ENCODE data around the gene PITPNC1. TPM values are rescaled to one million over a fixed set of nuclear protein-coding genes. Genes with fewer than 3 reads are reported as not detected.
"Not testable (repeated sequence)": the region's sequence is repeated elsewhere in the genome, so short reads cannot be mapped to it uniquely, and the experiment has no call there.

PITPNC1 gene
- total RNA-seq, 2 donors from 2014 or later: 73.9 to 81.9 TPM

GRCh38 chr17:67638871-67639270 lies 261.8 kb downstream of the PITPNC1 start:
- no peak for ATAC-seq

GRCh38 chr17:67639555-67639954 lies 262.5 kb downstream of the PITPNC1 start:
- peaks cover 5 to 7% of the 10 kb centered on the region in 2 donors for H3K4me1 Mint-ChIP-seq (ENCODE audit: low read depth in 2 of 2)
- H3K36me3 Mint-ChIP-seq: peaks cover 5% of the 10 kb centered on the region
- no peaks in the 10 kb centered on the region for H3K9me3 Mint-ChIP-seq
- DNase-seq (ENCODE audit: low spot score) (no peak), ATAC-seq (no peak)
- H3K4me3 Mint-ChIP-seq: no peak overlapping the region
- H3K27me3 Mint-ChIP-seq: no peaks in the 10 kb centered on the region
- H3K27ac Mint-ChIP-seq: peak overlapping the region in 1 of 2 donors; percentile 25

More at GRCh38 chr17:67638871-67639270, 261.8 kb downstream of the PITPNC1 start:
- Mint-ChIP-seq H3K27ac (peak overlapping the region in 1 of 2 donors; percentile 25), H3K9me3 (no peaks in the 10 kb centered on the region), H3K36me3 (peaks cover 11% of the 10 kb centered on the region), H3K27me3 (no peaks in the 10 kb centered on the region), H3K4me1 (ENCODE audit: low read depth in 2 of 2) (peaks cover 9 to 13% of the 10 kb centered on the region in 2 donors), H3K4me3 (no peak overlapping the region)
- no peak for DNase-seq (ENCODE audit: low spot score)

- H3K27ac Mint-ChIP-seq: no peak overlapping the region
- no peaks in the 10 kb centered on the region for H3K9me3 Mint-ChIP-seq
- H3K4me3 Mint-ChIP-seq: no peak overlapping the region
- no peak for DNase-seq (ENCODE audit: low spot score)
- ATAC-seq: no peak
- peaks cover 5% of the 10 kb centered on the region for H3K36me3 Mint-ChIP-seq
- no peaks in the 10 kb centered on the region for H3K27me3 Mint-ChIP-seq
- H3K4me1 Mint-ChIP-seq (ENCODE audit: low read depth in 2 of 2): peaks cover 4 to 7% of the 10 kb centered on the region in 2 donors
Observed at GRCh38 chr17:67639979-67640378, 262.9 kb downstream of the PITPNC1 start.

- DNase-seq (ENCODE audit: low spot score): no peak
- Mint-ChIP-seq H3K36me3 (no peaks in the 10 kb centered on the region), H3K27me3 (no peaks in the 10 kb centered on the region), H3K4me1 (ENCODE audit: low read depth in 2 of 2) (peaks cover 7 to 9% of the 10 kb centered on the region in 2 donors), H3K27ac (peak overlapping the region in 1 of 2 donors; percentile 73), H3K9me3 (no peaks in the 10 kb centered on the region), H3K4me3 (no peak overlapping the region)
- ATAC-seq: no peak
Observed at GRCh38 chr17:67642488-67642887, 265.4 kb downstream of the PITPNC1 start.

GRCh38 chr17:67644061-67644460 lies 267.0 kb downstream of the PITPNC1 start:
- no peaks in the 10 kb centered on the region for H3K36me3 Mint-ChIP-seq
- H3K27me3 Mint-ChIP-seq: no peaks in the 10 kb centered on the region
- ATAC-seq (no peak), DNase-seq (ENCODE audit: low spot score) (no peak)
- H3K9me3 Mint-ChIP-seq: no peaks in the 10 kb centered on the region
- H3K4me3 Mint-ChIP-seq: no peak overlapping the region
- peaks cover 23% of the 10 kb centered on the region in 2 donors for H3K4me1 Mint-ChIP-seq (ENCODE audit: low read depth in 2 of 2)
- peak overlapping the region in 1 of 2 donors; percentile 39 for H3K27ac Mint-ChIP-seq

- not testable (repeated sequence) for ATAC-seq; H3K27ac Mint-ChIP-seq; H3K4me3 Mint-ChIP-seq; H3K36me3 Mint-ChIP-seq; DNase-seq (ENCODE audit: low spot score); H3K9me3 Mint-ChIP-seq; H3K27me3 Mint-ChIP-seq
- H3K4me1 Mint-ChIP-seq (ENCODE audit: low read depth in 2 of 2): peaks cover 26 to 28% of the 10 kb centered on the region in 2 donors
Observed at GRCh38 chr17:67645195-67645594, 268.1 kb downstream of the PITPNC1 start.

GRCh38 chr17:67646472-67646871 lies 269.4 kb downstream of the PITPNC1 start:
- no peak overlapping the region for H3K4me3 Mint-ChIP-seq

GRCh38 chr17:67647482-67647881 lies 270.4 kb downstream of the PITPNC1 start:
- Mint-ChIP-seq H3K27ac (peak overlapping the region; percentile 71 to 72), H3K27me3 (no peaks in the 10 kb centered on the region), H3K4me3 (no peak overlapping the region), H3K36me3 (no peaks in the 10 kb centered on the region), H3K4me1 (ENCODE audit: low read depth in 2 of 2) (peaks cover 30 to 50% of the 10 kb centered on the region in 2 donors), H3K9me3 (no peaks in the 10 kb centered on the region)
- DNase-seq (ENCODE audit: low spot score) (no peak), ATAC-seq (no peak)

More at GRCh38 chr17:67646472-67646871, 269.4 kb downstream of the PITPNC1 start:
- H3K27ac Mint-ChIP-seq: no peak overlapping the region
- no peaks in the 10 kb centered on the region for H3K9me3 Mint-ChIP-seq
- no peak for ATAC-seq
- DNase-seq (ENCODE audit: low spot score): no peak
- H3K27me3 Mint-ChIP-seq: no peaks in the 10 kb centered on the region
- no peaks in the 10 kb centered on the region for H3K36me3 Mint-ChIP-seq
- H3K4me1 Mint-ChIP-seq (ENCODE audit: low read depth in 2 of 2): peaks cover 27 to 40% of the 10 kb centered on the region in 2 donors

GRCh38 chr17:67648032-67648905 lies 271.2 kb downstream of the PITPNC1 start:
- Mint-ChIP-seq H3K4me3 (peak overlapping the region; percentile 4), H3K27ac (peak overlapping the region; percentile 71 to 72), H3K4me1 (ENCODE audit: low read depth in 2 of 2) (peaks cover 38 to 58% of the 10 kb centered on the region in 2 donors)

GRCh38 chr17:67648906-67649295 lies 271.8 kb downstream of the PITPNC1 start:
- ATAC-seq; H3K9me3 Mint-ChIP-seq; H3K36me3 Mint-ChIP-seq; H3K27me3 Mint-ChIP-seq; DNase-seq (ENCODE audit: low spot score): not testable (repeated sequence)
- Mint-ChIP-seq H3K4me3 (peak overlapping the region; percentile 55), H3K4me1 (ENCODE audit: low read depth in 2 of 2) (peaks cover 43 to 65% of the 10 kb centered on the region in 2 donors), H3K27ac (peak overlapping the region; percentile 71 to 72)

More at GRCh38 chr17:67648032-67648905, 271.2 kb downstream of the PITPNC1 start:
- ATAC-seq (peak in 1 of 2 donors; percentile 31), DNase-seq (ENCODE audit: low spot score) (no peak)
- H3K27me3 Mint-ChIP-seq: no peaks in the 10 kb centered on the region
- H3K9me3 Mint-ChIP-seq: no peaks in the 10 kb centered on the region
- H3K36me3 Mint-ChIP-seq: no peaks in the 10 kb centered on the region

GRCh38 chr17:67649891-67650290 lies 272.8 kb downstream of the PITPNC1 start:
- H3K27ac Mint-ChIP-seq: peak overlapping the region; percentile 72 to 96
- ATAC-seq: no peak
- no peaks in the 10 kb centered on the region for H3K27me3 Mint-ChIP-seq
- no peak for DNase-seq (ENCODE audit: low spot score)
- H3K36me3 Mint-ChIP-seq: peaks cover 4% of the 10 kb centered on the region
- H3K4me1 Mint-ChIP-seq (ENCODE audit: low read depth in 2 of 2): peaks cover 51 to 69% of the 10 kb centered on the region in 2 donors
- H3K4me3 Mint-ChIP-seq: peak overlapping the region; percentile 76
- H3K9me3 Mint-ChIP-seq: no peaks in the 10 kb centered on the region

GRCh38 chr17:67651218-67651579 lies 274.1 kb downstream of the PITPNC1 start:
- Mint-ChIP-seq H3K4me1 (ENCODE audit: low read depth in 2 of 2) (peaks cover 58 to 77% of the 10 kb centered on the region in 2 donors), H3K27ac (peak overlapping the region; percentile 96 to 97), H3K4me3 (peak overlapping the region; percentile 76)
- DNase-seq (ENCODE audit: low spot score); H3K27me3 Mint-ChIP-seq; H3K36me3 Mint-ChIP-seq; ATAC-seq; H3K9me3 Mint-ChIP-seq: not testable (repeated sequence)

GRCh38 chr17:67652433-67652832 lies 275.4 kb downstream of the PITPNC1 start:
- no peaks in the 10 kb centered on the region for H3K27me3 Mint-ChIP-seq
- H3K4me1 Mint-ChIP-seq (ENCODE audit: low read depth in 2 of 2): peaks cover 63 to 83% of the 10 kb centered on the region in 2 donors
- peak overlapping the region; percentile 76 for H3K4me3 Mint-ChIP-seq
- H3K36me3 Mint-ChIP-seq: peaks cover 4% of the 10 kb centered on the region
- ATAC-seq (no peak), DNase-seq (ENCODE audit: low spot score) (no peak)
- no peaks in the 10 kb centered on the region for H3K9me3 Mint-ChIP-seq
- peak overlapping the region; percentile 96 to 97 for H3K27ac Mint-ChIP-seq

- DNase-seq (ENCODE audit: low spot score) (peak; percentile 82), ATAC-seq (peak; percentile 63 to 76)
- peaks cover 68 to 77% of the 10 kb centered on the region in 2 donors for H3K4me1 Mint-ChIP-seq (ENCODE audit: low read depth in 2 of 2)
- H3K27ac Mint-ChIP-seq: peak overlapping the region; percentile 96 to 97
- peaks cover 3% of the 10 kb centered on the region for H3K9me3 Mint-ChIP-seq
- no peaks in the 10 kb centered on the region for H3K27me3 Mint-ChIP-seq
- H3K4me3 Mint-ChIP-seq: peak overlapping the region; percentile 86
- peaks cover 24% of the 10 kb centered on the region for H3K36me3 Mint-ChIP-seq
Observed at GRCh38 chr17:67655478-67656148, 278.5 kb downstream of the PITPNC1 start.
